HepG2 (cell line): ENCODE data around the gene SCMH1. TPM values are rescaled to one million over a fixed set of nuclear protein-coding genes. Genes with fewer than 3 reads are reported as not detected.

Experiments
- BHLHE40 ChIP-seq: IDR thresholded peaks from 2 replicates; pipeline ENCODE4 v1.6.1; 2011; ENCODE audit warnings: low read length, improper control_type of control experiment
- CBX1 ChIP-seq: IDR thresholded peaks from one replicate; pipeline ENCODE4 v1.6.1; 2016; ENCODE audit warnings: antibody characterized with exemption, low read depth
- EHMT2 ChIP-seq: fragments of 200-600 bp; sonication (generic); IDR thresholded peaks from 2 replicates; pipeline ENCODE4 v1.7.0; 2017; ENCODE audit warnings: antibody characterized with exemption, low read depth, low read length, borderline replicate concordance
- GATAD2A ChIP-seq: IDR thresholded peaks from 2 replicates; pipeline ENCODE4 v1.6.1; 2016
- MTF1 ChIP-seq: sonication (generic); formaldehyde crosslinking; IDR thresholded peaks from 2 replicates; pipeline ENCODE4 v1.5.0; 2020; ENCODE audit warnings: missing genetic modification reagents
- PCBP2 ChIP-seq: fragments of 200-400 bp; formaldehyde crosslinking; optimal IDR thresholded peaks from 2 replicates; pipeline ENCODE3; 2018; ENCODE audit warnings: low read length, low read depth; ENCODE audit not compliant: poor library complexity, severe bottlenecking
- SETDB1 ChIP-seq: sonication (generic); formaldehyde crosslinking; IDR thresholded peaks from 2 replicates; pipeline ENCODE4 v1.5.1; 2020; ENCODE audit warnings: missing genetic modification reagents, mild to moderate bottlenecking, borderline replicate concordance
- TRIM24 ChIP-seq: sonication (generic); formaldehyde crosslinking; IDR thresholded peaks from 2 replicates; pipeline ENCODE4 v1.8.0; 2022; ENCODE audit warnings: mild to moderate bottlenecking, missing genetic modification reagents
- ZFP90 ChIP-seq: sonication (generic); formaldehyde crosslinking; IDR thresholded peaks from 2 replicates; pipeline ENCODE4 v1.8.0; 2022; ENCODE audit warnings: missing genetic modification reagents, mild to moderate bottlenecking, inconsistent platforms, borderline replicate concordance
- ZNF224 ChIP-seq: sonication (generic); formaldehyde crosslinking; IDR thresholded peaks from 2 replicates; pipeline ENCODE4 v1.5.0; 2020; ENCODE audit warnings: mild to moderate bottlenecking, missing genetic modification reagents
- ZNF234 ChIP-seq: sonication (generic); formaldehyde crosslinking; conservative IDR thresholded peaks from 2 replicates; pipeline ENCODE4 v1.5.1; 2020; ENCODE audit warnings: mild to moderate bottlenecking, missing genetic modification reagents
- ZNF563 ChIP-seq: sonication (generic); formaldehyde crosslinking; IDR thresholded peaks from 2 replicates; pipeline ENCODE4 v1.8.0; 2022; ENCODE audit warnings: mild to moderate bottlenecking, moderate library complexity, missing genetic modification reagents
- polyA plus RNA-seq, 8 experiments: library from polyadenylated mRNA; depleted of rRNA in 3 of 8; stranded (reverse) in 7 of 8; unstranded in 1 of 8; fragments of >200 nt; fragmentation: Illumina TruSeq in 4 of 8; extraction: Trizol in 4 of 8; gene quantifications; 2 replicates each; pipeline versions ENCODE4 v1.2.1 to v1.2.3, GENCODE V29; 2011 to 2016; ENCODE audit warnings: low read depth in 4 of 8, missing spikeins in 1 of 8, mixed read lengths in 1 of 8; ENCODE audit not compliant: insufficient read depth in 1 of 8
- total RNA-seq, 5 experiments: library from RNA; depleted of rRNA; stranded (reverse); fragments of >200 nt; fragmentation: Illumina TruSeq; extraction: Trizol; gene quantifications; 2 replicates each; pipeline ENCODE4 v1.2.3, GENCODE V29; 2016; ENCODE audit warnings: low read depth in 1 of 5
- TF ChIP-seq, protein P1 (sequence below): sonication (generic); formaldehyde crosslinking; IDR thresholded peaks from 2 replicates; pipeline ENCODE4 v1.4.0; 2020; ENCODE audit warnings: mild to moderate bottlenecking, missing genetic modification reagents
- TF ChIP-seq, protein P2 (sequence below): sonication (generic); formaldehyde crosslinking; IDR thresholded peaks from 2 replicates; pipeline ENCODE4 v1.8.1; 2023; ENCODE audit warnings: mild to moderate bottlenecking, missing genetic modification reagents
- TF ChIP-seq, protein P3 (sequence below): IDR thresholded peaks from 2 replicates; pipeline ENCODE4 v1.4.0; 2020; ENCODE audit warnings: mild to moderate bottlenecking, missing genetic modification reagents
- TF ChIP-seq, protein P4 (sequence below): sonication (generic); formaldehyde crosslinking; IDR thresholded peaks from 2 replicates; pipeline ENCODE4 v1.4.0; 2020; ENCODE audit warnings: mild to moderate bottlenecking, missing genetic modification reagents, borderline replicate concordance
- TF ChIP-seq, protein P5 (sequence below): sonication (generic); formaldehyde crosslinking; IDR thresholded peaks from 2 replicates; pipeline ENCODE4 v1.5.0; 2020; ENCODE audit warnings: missing genetic modification reagents

Gene SCMH1
- total and polyA plus RNA-seq, 2 of the 13 experiments (the other 11 are each of a cell fraction or from before 2014, with no cell fraction given): 41.8 to 52.6 TPM

DNA sequence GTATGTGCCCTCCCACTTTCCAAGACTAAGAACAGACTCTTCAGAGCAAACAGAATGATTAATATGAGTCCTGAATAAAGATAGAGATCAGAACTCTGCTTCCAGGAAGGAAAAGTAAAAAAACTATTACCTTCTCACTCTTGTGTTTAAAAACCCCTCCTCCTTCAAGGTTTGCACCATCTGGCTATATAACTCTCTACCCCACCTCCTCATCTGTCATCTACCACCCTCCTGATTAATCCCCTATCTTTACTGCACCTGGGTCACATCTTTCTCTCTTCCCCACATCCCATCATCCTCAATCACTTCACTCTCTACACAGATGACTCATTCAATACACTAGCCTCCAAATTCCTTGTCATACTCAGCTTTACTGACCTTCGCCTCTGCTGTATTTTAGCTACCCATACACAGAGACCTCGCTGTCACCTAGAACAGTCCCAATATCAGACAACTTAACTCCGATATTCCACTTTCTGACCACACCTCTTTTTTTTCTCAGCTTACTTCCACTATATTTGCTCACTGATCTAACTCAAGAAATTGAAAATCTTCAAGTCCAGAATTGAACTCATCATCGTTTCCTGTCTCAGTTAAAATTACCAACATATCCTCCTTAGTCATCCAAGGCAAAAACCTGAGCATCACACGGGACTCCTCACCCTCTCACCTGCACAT is 3.7 kb downstream of the SCMH1 start (continued):
- TF ChIP-seq, protein P1, sequence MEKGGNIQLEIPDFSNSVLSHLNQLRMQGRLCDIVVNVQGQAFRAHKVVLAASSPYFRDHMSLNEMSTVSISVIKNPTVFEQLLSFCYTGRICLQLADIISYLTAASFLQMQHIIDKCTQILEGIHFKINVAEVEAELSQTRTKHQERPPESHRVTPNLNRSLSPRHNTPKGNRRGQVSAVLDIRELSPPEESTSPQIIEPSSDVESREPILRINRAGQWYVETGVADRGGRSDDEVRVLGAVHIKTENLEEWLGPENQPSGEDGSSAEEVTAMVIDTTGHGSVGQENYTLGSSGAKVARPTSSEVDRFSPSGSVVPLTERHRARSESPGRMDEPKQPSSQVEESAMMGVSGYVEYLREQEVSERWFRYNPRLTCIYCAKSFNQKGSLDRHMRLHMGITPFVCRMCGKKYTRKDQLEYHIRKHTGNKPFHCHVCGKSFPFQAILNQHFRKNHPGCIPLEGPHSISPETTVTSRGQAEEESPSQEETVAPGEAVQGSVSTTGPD (CRISPR knock-in tag): no peak
- TF ChIP-seq TRIM24 (CRISPR knock-in tag): no peak
- no peak for TF ChIP-seq SETDB1 (CRISPR knock-in tag)
- TF ChIP-seq EHMT2: no peak
- no peak for TF ChIP-seq MTF1 (CRISPR knock-in tag)
- TF ChIP-seq, protein P2, sequence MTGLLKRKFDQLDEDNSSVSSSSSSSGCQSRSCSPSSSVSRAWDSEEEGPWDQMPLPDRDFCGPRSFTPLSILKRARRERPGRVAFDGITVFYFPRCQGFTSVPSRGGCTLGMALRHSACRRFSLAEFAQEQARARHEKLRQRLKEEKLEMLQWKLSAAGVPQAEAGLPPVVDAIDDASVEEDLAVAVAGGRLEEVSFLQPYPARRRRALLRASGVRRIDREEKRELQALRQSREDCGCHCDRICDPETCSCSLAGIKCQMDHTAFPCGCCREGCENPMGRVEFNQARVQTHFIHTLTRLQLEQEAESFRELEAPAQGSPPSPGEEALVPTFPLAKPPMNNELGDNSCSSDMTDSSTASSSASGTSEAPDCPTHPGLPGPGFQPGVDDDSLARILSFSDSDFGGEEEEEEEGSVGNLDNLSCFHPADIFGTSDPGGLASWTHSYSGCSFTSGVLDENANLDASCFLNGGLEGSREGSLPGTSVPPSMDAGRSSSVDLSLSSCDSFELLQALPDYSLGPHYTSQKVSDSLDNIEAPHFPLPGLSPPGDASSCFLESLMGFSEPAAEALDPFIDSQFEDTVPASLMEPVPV (CRISPR knock-in tag): no peak
- no peak for TF ChIP-seq ZNF234 (CRISPR knock-in tag)
- no peak for TF ChIP-seq BHLHE40
- TF ChIP-seq PCBP2: no peak
- TF ChIP-seq, protein P3, sequence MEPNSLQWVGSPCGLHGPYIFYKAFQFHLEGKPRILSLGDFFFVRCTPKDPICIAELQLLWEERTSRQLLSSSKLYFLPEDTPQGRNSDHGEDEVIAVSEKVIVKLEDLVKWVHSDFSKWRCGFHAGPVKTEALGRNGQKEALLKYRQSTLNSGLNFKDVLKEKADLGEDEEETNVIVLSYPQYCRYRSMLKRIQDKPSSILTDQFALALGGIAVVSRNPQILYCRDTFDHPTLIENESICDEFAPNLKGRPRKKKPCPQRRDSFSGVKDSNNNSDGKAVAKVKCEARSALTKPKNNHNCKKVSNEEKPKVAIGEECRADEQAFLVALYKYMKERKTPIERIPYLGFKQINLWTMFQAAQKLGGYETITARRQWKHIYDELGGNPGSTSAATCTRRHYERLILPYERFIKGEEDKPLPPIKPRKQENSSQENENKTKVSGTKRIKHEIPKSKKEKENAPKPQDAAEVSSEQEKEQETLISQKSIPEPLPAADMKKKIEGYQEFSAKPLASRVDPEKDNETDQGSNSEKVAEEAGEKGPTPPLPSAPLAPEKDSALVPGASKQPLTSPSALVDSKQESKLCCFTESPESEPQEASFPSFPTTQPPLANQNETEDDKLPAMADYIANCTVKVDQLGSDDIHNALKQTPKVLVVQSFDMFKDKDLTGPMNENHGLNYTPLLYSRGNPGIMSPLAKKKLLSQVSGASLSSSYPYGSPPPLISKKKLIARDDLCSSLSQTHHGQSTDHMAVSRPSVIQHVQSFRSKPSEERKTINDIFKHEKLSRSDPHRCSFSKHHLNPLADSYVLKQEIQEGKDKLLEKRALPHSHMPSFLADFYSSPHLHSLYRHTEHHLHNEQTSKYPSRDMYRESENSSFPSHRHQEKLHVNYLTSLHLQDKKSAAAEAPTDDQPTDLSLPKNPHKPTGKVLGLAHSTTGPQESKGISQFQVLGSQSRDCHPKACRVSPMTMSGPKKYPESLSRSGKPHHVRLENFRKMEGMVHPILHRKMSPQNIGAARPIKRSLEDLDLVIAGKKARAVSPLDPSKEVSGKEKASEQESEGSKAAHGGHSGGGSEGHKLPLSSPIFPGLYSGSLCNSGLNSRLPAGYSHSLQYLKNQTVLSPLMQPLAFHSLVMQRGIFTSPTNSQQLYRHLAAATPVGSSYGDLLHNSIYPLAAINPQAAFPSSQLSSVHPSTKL (CRISPR knock-in tag): peak; percentile 51
- TF ChIP-seq GATAD2A (CRISPR knock-in tag): peak; percentile 37
- TF ChIP-seq, protein P4, sequence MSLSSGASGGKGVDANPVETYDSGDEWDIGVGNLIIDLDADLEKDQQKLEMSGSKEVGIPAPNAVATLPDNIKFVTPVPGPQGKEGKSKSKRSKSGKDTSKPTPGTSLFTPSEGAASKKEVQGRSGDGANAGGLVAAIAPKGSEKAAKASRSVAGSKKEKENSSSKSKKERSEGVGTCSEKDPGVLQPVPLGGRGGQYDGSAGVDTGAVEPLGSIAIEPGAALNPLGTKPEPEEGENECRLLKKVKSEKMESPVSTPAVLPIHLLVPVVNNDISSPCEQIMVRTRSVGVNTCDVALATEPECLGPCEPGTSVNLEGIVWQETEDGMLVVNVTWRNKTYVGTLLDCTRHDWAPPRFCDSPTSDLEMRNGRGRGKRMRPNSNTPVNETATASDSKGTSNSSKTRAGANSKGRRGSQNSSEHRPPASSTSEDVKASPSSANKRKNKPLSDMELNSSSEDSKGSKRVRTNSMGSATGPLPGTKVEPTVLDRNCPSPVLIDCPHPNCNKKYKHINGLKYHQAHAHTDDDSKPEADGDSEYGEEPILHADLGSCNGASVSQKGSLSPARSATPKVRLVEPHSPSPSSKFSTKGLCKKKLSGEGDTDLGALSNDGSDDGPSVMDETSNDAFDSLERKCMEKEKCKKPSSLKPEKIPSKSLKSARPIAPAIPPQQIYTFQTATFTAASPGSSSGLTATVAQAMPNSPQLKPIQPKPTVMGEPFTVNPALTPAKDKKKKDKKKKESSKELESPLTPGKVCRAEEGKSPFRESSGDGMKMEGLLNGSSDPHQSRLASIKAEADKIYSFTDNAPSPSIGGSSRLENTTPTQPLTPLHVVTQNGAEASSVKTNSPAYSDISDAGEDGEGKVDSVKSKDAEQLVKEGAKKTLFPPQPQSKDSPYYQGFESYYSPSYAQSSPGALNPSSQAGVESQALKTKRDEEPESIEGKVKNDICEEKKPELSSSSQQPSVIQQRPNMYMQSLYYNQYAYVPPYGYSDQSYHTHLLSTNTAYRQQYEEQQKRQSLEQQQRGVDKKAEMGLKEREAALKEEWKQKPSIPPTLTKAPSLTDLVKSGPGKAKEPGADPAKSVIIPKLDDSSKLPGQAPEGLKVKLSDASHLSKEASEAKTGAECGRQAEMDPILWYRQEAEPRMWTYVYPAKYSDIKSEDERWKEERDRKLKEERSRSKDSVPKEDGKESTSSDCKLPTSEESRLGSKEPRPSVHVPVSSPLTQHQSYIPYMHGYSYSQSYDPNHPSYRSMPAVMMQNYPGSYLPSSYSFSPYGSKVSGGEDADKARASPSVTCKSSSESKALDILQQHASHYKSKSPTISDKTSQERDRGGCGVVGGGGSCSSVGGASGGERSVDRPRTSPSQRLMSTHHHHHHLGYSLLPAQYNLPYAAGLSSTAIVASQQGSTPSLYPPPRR: peak; percentile 51; the same call in 1 of the 2 replicates
- no peak for TF ChIP-seq ZNF563 (CRISPR knock-in tag)
- TF ChIP-seq, protein P5, sequence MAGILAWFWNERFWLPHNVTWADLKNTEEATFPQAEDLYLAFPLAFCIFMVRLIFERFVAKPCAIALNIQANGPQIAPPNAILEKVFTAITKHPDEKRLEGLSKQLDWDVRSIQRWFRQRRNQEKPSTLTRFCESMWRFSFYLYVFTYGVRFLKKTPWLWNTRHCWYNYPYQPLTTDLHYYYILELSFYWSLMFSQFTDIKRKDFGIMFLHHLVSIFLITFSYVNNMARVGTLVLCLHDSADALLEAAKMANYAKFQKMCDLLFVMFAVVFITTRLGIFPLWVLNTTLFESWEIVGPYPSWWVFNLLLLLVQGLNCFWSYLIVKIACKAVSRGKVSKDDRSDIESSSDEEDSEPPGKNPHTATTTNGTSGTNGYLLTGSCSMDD (CRISPR knock-in tag): no peak
- TF ChIP-seq ZNF224 (CRISPR knock-in tag): no peak
- no peak for TF ChIP-seq ZFP90 (CRISPR knock-in tag)
- TF ChIP-seq CBX1: no peak
